GM23338 (cell line): ENCODE results near the gene SPATA9. TPM values are rescaled to one million over a fixed set of nuclear protein-coding genes. Genes with fewer than 3 reads are reported as not detected.
A peak's percentile ranks its signal among the peaks of the same experiment; 100 is the strongest.
"Not testable (repeated sequence)": the region's sequence is repeated elsewhere in the genome, so short reads cannot be mapped to it uniquely, and the experiment has no call there.

Experiments
- ATAC-seq: fragments of 200-7000 bp; cut with Tn5 transposase; 3 replicates; pipeline ENCODE4 v1.9.1; 2020
- DNase-seq: peaks from one replicate; pipeline ENCODE4 v3.0.0-alpha.2; 2015; ENCODE audit warnings: low spot score
- H2AFZ ChIP-seq: fragments of 200-600 bp; sonication (generic); 2 replicates; pipeline ENCODE4 v1.8.0; 2016; ENCODE audit warnings: antibody characterized with exemption, mild to moderate bottlenecking, moderate library complexity
- H3F3A ChIP-seq: fragments of 200-600 bp; sonication (generic); replicated peaks from 2 replicates; pipeline ENCODE4 v1.8.0; 2017; ENCODE audit warnings: antibody characterized with exemption, mixed run types, low read depth
- H3K27ac ChIP-seq: fragments of 200-600 bp; sonication (generic); 2 replicates; pipeline ENCODE4 v1.6.1; 2016; ENCODE audit warnings: low read depth
- H3K27me3 ChIP-seq: fragments of 200-600 bp; sonication (generic); 2 replicates; pipeline ENCODE4 v1.8.0; 2016; ENCODE audit warnings: mild to moderate bottlenecking, mixed run types, moderate library complexity; ENCODE audit not compliant: insufficient read depth
- H3K36me3 ChIP-seq: fragments of 200-600 bp; sonication (generic); 2 replicates; pipeline ENCODE4 v1.8.0; 2016; ENCODE audit warnings: mild to moderate bottlenecking; ENCODE audit not compliant: insufficient read depth
- H3K4me1 ChIP-seq: fragments of 200-600 bp; sonication (generic); 2 replicates; pipeline ENCODE4 v1.8.0; 2016; ENCODE audit warnings: mild to moderate bottlenecking, moderate library complexity; ENCODE audit not compliant: insufficient read depth
- H3K4me2 ChIP-seq: fragments of 200-600 bp; sonication (generic); 2 replicates; pipeline ENCODE4 v1.7.1; 2017; ENCODE audit warnings: mixed run types
- H3K4me3 ChIP-seq: fragments of 200-600 bp; sonication (generic); 2 replicates; pipeline ENCODE4 v1.6.1; 2016; ENCODE audit warnings: mixed run types
- H3K79me2 ChIP-seq: fragments of 200-600 bp; sonication (generic); replicated peaks from 2 replicates; pipeline ENCODE4 v1.8.0; 2017; ENCODE audit warnings: mild to moderate bottlenecking; ENCODE audit not compliant: insufficient read depth
- H3K9me2 ChIP-seq: fragments of 200-600 bp; sonication (generic); 2 replicates; pipeline ENCODE4 v1.8.0; 2017; ENCODE audit not compliant: insufficient read depth
- H4K20me1 ChIP-seq: fragments of 200-600 bp; sonication (generic); replicated peaks from 2 replicates; pipeline ENCODE4 v1.8.0; 2017; ENCODE audit warnings: mild to moderate bottlenecking; ENCODE audit not compliant: insufficient read depth
- H3K27ac Mint-ChIP-seq: 2 replicates; pipeline ENCODE4 v1.8.0; 2020; ENCODE audit warnings: inconsistent platforms, mild to moderate bottlenecking, moderate library complexity, mixed read lengths
- H3K27me3 Mint-ChIP-seq: 3 replicates; pipeline ENCODE4 v1.8.0; 2022; ENCODE audit warnings: low read depth, mild to moderate bottlenecking, moderate library complexity, mixed read lengths, inconsistent platforms; ENCODE audit not compliant: insufficient read depth, poor library complexity
- H3K36me3 Mint-ChIP-seq: 3 replicates; pipeline ENCODE4 v1.8.0; 2021; ENCODE audit warnings: low read depth, mild to moderate bottlenecking, inconsistent platforms, moderate library complexity, mixed read lengths
- H3K4me1 Mint-ChIP-seq: 3 replicates; pipeline ENCODE4 v1.8.0; 2020; ENCODE audit warnings: mild to moderate bottlenecking, inconsistent platforms, mixed read lengths
- H3K4me3 Mint-ChIP-seq: 3 replicates; pipeline ENCODE4 v1.8.0; 2021; ENCODE audit warnings: moderate library complexity, mild to moderate bottlenecking, inconsistent platforms, mixed read lengths
- H3K9me3 Mint-ChIP-seq: 3 replicates; pipeline ENCODE4 v1.8.0; 2020; ENCODE audit warnings: moderate library complexity, mild to moderate bottlenecking, inconsistent platforms, mixed read lengths
- CREB1 ChIP-seq: fragments of 250-450 bp; sonication (Bioruptor Pico); IDR thresholded peaks from 2 replicates; pipeline ENCODE4 v1.5.0; 2020; ENCODE audit warnings: low read depth, mild to moderate bottlenecking, moderate library complexity
- EZH2 ChIP-seq: fragments of 200-600 bp; sonication (generic); IDR thresholded peaks from one replicate; pipeline ENCODE4 v1.8.0; 2017; ENCODE audit warnings: antibody characterized with exemption, mild to moderate bottlenecking, low read depth; ENCODE audit not compliant: unreplicated experiment
- EZH2phosphoT487 ChIP-seq: fragments of 200-600 bp; sonication (generic); IDR thresholded peaks from one replicate; pipeline ENCODE4 v1.8.1; 2018; ENCODE audit warnings: antibody characterized with exemption; ENCODE audit not compliant: unreplicated experiment
- JUNB ChIP-seq: IDR thresholded peaks from one replicate; pipeline ENCODE4 v1.6.1; 2016; ENCODE audit warnings: antibody characterized with exemption; ENCODE audit not compliant: unreplicated experiment
- NANOG ChIP-seq: IDR thresholded peaks from 2 replicates; pipeline ENCODE4 v1.6.1; 2016; ENCODE audit warnings: antibody characterized with exemption, borderline replicate concordance
- POLR2AphosphoS5 ChIP-seq: IDR thresholded peaks from 2 replicates; pipeline ENCODE4 v1.6.1; 2016; ENCODE audit warnings: antibody characterized with exemption, low read depth
- STAT1 ChIP-seq: IDR thresholded peaks from one replicate; pipeline ENCODE4 v1.6.1; 2016; ENCODE audit warnings: antibody characterized with exemption; ENCODE audit not compliant: unreplicated experiment
- ZNF114 ChIP-seq: fragments of 250-450 bp; sonication (Bioruptor Pico); IDR thresholded peaks from 2 replicates; pipeline ENCODE4 v1.5.0; 2020; ENCODE audit warnings: mild to moderate bottlenecking, moderate library complexity
- ZNF331 ChIP-seq: fragments of 250-450 bp; sonication (Bioruptor Pico); IDR thresholded peaks from 2 replicates; pipeline ENCODE4 v1.5.0; 2020; ENCODE audit warnings: low read depth, mild to moderate bottlenecking, moderate library complexity
- polyA plus RNA-seq: library from polyadenylated mRNA; unstranded; fragments of >200 nt; fragmentation: Nextera tagmentation; extraction: Ambion mirVana; gene quantifications from 2 replicates; pipeline ENCODE4 v1.2.1, GENCODE V29; 2016
- total RNA-seq: library from RNA; depleted of rRNA; stranded (reverse); fragments of >200 nt; shearing (Covaris generic); gene quantifications from 2 replicates; pipeline ENCODE4 v1.2.3, GENCODE V29; 2014
- TF ChIP-seq, protein P1 (sequence below), 2 experiments: fragments of 200-600 bp in 1 of 2; sonication (generic) in 1 of 2; conservative IDR thresholded peaks; 2 replicates each; pipeline versions ENCODE4 v1.5.1 to v1.6.1; 2016 to 2017; ENCODE audit warnings: antibody characterized with exemption in 2 of 2, low read depth in 2 of 2, mild to moderate bottlenecking in 2 of 2, moderate library complexity in 1 of 2
- TF ChIP-seq, protein P2 (sequence below): IDR thresholded peaks from one replicate; pipeline ENCODE4 v1.6.1; 2018; ENCODE audit warnings: antibody characterized with exemption; ENCODE audit not compliant: unreplicated experiment
- TF ChIP-seq, protein P3 (sequence below): IDR thresholded peaks from 2 replicates; pipeline ENCODE4 v1.6.1; 2016; ENCODE audit warnings: antibody characterized with exemption

Gene SPATA9
- total and polyA plus RNA-seq, 2 experiments from 2014 or later = not detected

DNA sequence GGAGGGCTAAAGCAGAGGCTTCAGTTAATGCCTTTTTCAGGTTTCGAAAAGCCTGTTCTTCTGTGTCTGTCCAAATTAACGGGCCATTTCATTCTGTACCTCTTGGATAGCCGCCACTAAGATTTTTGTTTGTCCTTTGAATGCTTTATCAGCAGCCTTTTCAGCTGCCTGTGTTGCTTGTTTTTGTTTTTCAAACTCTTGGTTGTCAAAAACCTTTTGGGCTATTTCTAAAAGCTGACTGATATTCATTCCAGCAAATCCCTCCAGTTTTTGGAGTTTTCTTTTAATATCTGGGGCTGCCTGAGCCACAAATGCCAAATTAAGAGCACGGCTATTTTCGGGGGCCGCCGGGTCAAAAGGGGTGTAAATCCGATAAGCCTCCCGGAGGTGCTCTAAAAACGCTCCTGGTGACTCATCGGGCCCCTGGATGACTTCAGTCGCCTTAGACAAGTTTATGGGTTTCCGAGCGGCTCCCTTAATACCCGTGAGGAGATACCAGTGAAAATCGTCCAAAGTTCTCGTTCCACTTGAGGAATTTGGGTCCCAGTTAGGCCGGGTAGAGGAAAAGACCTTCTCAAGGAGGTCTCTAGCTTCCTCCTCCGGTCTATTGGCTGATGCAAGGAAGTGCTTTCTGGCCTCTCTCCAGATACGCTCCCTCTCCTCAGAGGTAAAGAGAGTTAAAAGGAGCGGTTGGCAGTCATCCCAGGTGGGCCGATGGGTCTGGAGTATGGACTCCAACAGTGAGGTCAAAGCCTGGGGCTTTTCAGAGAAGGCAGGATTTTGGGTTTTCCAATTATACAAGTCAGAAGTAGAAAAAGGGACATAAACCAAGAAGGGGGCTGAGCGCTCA lies 28.1 kb upstream of the SPATA9 start:
- peak overlapping the region; percentile 60; the same call in 1 of the 2 replicates for H3K27ac Mint-ChIP-seq
- H3K27ac ChIP-seq, H3K9me3 Mint-ChIP-seq, H3K27me3 Mint-ChIP-seq, H3K9me2 ChIP-seq, H4K20me1 ChIP-seq, H3K79me2 ChIP-seq, H3F3A ChIP-seq, H3K36me3 ChIP-seq, H3K36me3 Mint-ChIP-seq: not testable (repeated sequence)
- peak overlapping the region; percentile 98 for H3K4me3 ChIP-seq
- H3K27me3 ChIP-seq = peaks cover 39% of the 10 kb centered on the region
- peak; percentile 79 for ATAC-seq
- peak overlapping the region; percentile 90 for H3K4me3 Mint-ChIP-seq
- peak overlapping the region; percentile 98 for H3K4me2 ChIP-seq
- DNase-seq = peak; percentile 75
- H3K4me1 Mint-ChIP-seq = peaks cover 14% of the 10 kb centered on the region
- H2AFZ ChIP-seq = peak overlapping the region; percentile 99
- H3K4me1 ChIP-seq = peaks cover 14% of the 10 kb centered on the region
- TF ChIP-seq POLR2AphosphoS5 = peak; percentile 24; the same call in 1 of the 2 replicates

DNA sequence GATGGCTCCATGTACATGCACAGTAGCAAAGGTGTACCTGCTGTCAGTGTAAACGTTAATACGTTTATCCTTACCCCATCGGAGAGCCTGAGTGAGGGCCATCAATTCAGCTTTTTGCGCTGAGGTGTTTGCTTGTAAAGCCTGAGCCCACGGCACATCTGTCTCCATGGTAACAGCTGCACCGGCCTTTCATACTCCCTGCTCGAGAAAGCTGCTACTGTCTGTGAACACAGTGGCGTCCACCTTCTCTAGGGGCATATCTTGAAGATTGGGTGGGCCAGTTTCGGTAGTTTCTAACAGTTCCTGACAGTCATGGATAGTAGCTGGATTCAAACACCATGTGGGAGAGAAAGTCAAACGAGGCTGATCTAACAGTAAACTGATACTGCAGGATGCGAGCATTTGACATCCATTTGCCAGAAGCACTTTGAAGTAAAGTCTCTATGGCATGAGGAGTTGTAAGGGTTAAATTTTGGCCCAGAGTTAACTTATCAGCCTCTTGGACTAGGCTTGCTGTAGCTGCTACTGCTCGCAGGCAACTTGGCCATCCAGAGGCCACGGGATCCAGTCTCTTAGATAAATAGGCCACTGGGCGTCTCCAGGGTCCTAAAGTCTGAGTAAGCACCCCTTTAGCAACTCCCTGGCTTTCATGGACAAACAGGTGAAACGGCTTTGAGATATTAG lies 27.3 kb upstream of the SPATA9 start:
- Histone ChIP-seq H3K9me2 (peaks cover 3% of the 10 kb centered on the region; the same call in 1 of the 2 replicates), H3K79me2 (no peaks in the 10 kb centered on the region), H3K27me3 (peaks cover 39% of the 10 kb centered on the region), H3K4me3 (peak overlapping the region; percentile 98), H3K36me3 (no peaks in the 10 kb centered on the region), H3F3A (no peaks in the 10 kb centered on the region), H2AFZ (no peak overlapping the region), H4K20me1 (no peaks in the 10 kb centered on the region; the same call in 1 of the 2 replicates), H3K4me1 (peaks cover 14% of the 10 kb centered on the region), H3K4me2 (peak overlapping the region; percentile 98), H3K27ac (no peak overlapping the region)
- Mint-ChIP-seq H3K9me3 (no peaks in the 10 kb centered on the region), H3K27ac (no peak overlapping the region), H3K27me3 (peaks cover 4% of the 10 kb centered on the region), H3K4me1 (peaks cover 14% of the 10 kb centered on the region), H3K36me3 (no peaks in the 10 kb centered on the region), H3K4me3 (peak overlapping the region; percentile 90; the same call in 2 of the 3 replicates)
- peak; percentile 81 for ATAC-seq
- peak; percentile 92 for DNase-seq
- TF ChIP-seq ZNF331 (CRISPR knock-in tag) = no peak
- no peak for TF ChIP-seq NANOG
- TF ChIP-seq ZNF114 (CRISPR knock-in tag) = no peak
- no peak for TF ChIP-seq JUNB
- TF ChIP-seq POLR2AphosphoS5 = no peak
- TF ChIP-seq, protein P1, sequence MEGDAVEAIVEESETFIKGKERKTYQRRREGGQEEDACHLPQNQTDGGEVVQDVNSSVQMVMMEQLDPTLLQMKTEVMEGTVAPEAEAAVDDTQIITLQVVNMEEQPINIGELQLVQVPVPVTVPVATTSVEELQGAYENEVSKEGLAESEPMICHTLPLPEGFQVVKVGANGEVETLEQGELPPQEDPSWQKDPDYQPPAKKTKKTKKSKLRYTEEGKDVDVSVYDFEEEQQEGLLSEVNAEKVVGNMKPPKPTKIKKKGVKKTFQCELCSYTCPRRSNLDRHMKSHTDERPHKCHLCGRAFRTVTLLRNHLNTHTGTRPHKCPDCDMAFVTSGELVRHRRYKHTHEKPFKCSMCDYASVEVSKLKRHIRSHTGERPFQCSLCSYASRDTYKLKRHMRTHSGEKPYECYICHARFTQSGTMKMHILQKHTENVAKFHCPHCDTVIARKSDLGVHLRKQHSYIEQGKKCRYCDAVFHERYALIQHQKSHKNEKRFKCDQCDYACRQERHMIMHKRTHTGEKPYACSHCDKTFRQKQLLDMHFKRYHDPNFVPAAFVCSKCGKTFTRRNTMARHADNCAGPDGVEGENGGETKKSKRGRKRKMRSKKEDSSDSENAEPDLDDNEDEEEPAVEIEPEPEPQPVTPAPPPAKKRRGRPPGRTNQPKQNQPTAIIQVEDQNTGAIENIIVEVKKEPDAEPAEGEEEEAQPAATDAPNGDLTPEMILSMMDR (conservative IDR thresholded peaks at IDR 0.05; ENCODE audit: low read depth in 2 of 2) = no peak
- TF ChIP-seq, protein P2, sequence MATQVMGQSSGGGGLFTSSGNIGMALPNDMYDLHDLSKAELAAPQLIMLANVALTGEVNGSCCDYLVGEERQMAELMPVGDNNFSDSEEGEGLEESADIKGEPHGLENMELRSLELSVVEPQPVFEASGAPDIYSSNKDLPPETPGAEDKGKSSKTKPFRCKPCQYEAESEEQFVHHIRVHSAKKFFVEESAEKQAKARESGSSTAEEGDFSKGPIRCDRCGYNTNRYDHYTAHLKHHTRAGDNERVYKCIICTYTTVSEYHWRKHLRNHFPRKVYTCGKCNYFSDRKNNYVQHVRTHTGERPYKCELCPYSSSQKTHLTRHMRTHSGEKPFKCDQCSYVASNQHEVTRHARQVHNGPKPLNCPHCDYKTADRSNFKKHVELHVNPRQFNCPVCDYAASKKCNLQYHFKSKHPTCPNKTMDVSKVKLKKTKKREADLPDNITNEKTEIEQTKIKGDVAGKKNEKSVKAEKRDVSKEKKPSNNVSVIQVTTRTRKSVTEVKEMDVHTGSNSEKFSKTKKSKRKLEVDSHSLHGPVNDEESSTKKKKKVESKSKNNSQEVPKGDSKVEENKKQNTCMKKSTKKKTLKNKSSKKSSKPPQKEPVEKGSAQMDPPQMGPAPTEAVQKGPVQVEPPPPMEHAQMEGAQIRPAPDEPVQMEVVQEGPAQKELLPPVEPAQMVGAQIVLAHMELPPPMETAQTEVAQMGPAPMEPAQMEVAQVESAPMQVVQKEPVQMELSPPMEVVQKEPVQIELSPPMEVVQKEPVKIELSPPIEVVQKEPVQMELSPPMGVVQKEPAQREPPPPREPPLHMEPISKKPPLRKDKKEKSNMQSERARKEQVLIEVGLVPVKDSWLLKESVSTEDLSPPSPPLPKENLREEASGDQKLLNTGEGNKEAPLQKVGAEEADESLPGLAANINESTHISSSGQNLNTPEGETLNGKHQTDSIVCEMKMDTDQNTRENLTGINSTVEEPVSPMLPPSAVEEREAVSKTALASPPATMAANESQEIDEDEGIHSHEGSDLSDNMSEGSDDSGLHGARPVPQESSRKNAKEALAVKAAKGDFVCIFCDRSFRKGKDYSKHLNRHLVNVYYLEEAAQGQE = no peak
- TF ChIP-seq STAT1 = no peak
- TF ChIP-seq CREB1 (CRISPR knock-in tag) = no peak
- TF ChIP-seq, protein P3, sequence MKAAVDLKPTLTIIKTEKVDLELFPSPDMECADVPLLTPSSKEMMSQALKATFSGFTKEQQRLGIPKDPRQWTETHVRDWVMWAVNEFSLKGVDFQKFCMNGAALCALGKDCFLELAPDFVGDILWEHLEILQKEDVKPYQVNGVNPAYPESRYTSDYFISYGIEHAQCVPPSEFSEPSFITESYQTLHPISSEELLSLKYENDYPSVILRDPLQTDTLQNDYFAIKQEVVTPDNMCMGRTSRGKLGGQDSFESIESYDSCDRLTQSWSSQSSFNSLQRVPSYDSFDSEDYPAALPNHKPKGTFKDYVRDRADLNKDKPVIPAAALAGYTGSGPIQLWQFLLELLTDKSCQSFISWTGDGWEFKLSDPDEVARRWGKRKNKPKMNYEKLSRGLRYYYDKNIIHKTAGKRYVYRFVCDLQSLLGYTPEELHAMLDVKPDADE = no peak
- TF ChIP-seq EZH2 = peak; percentile 27
- TF ChIP-seq EZH2phosphoT487 = no peak
